Common myeloid progenitor, CD34-positive (primary cell): ENCODE results near the gene SMTNL2.
A peak's percentile ranks its signal among the peaks of the same experiment; 100 is the strongest.
"Not testable (repeated sequence)": the region's sequence is repeated elsewhere in the genome, so short reads cannot be mapped to it uniquely, and the experiment has no call there.

Source experiments
- CTCF ChIA-PET: fragments of 350-600 bp; sonication (Branson Sonifier 250); formaldehyde crosslinking; loops from one replicate; lab custom pipeline; 2021; ENCODE audit warnings: antibody characterized with exemption; lab: Charles Lee
- POLR2A ChIA-PET: fragments of 350-600 bp; sonication (Branson Sonifier 250); formaldehyde crosslinking; loops from one replicate; lab custom pipeline; 2021; ENCODE audit warnings: antibody characterized with exemption; lab: Charles Lee
- DNase-seq, 3 donors: peaks; one replicate each; pipeline versions ENCODE4 v3.0.0 to v3.0.0-alpha.2; 2013
- H3K27ac ChIP-seq, 2 experiments: 1 replicate in 1 of 2; 2 replicates in 1 of 2; pipeline ENCODE4 v1.7.0; 2013; ENCODE audit warnings: inconsistent platforms in 2 of 2, low read length in 2 of 2, mild to moderate bottlenecking in 2 of 2, low read depth in 1 of 2, moderate library complexity in 1 of 2; ENCODE audit not compliant: severe bottlenecking in 2 of 2, insufficient read depth in 1 of 2, poor library complexity in 1 of 2
- H3K27me3 ChIP-seq, 5 experiments: replicated peaks in 2 of 5; 1 replicate in 3 of 5; 2 replicates in 2 of 5; pipeline versions ENCODE4 v1.6.1 to v1.7.0; 2013; ENCODE audit warnings: low read length in 4 of 5, mild to moderate bottlenecking in 2 of 5, moderate library complexity in 2 of 5, inconsistent platforms in 1 of 5; ENCODE audit not compliant: insufficient read depth in 5 of 5, control insufficient read depth in 4 of 5
- H3K36me3 ChIP-seq, 4 experiments: 1 replicate in 2 of 4; 2 replicates in 2 of 4; pipeline versions ENCODE4 v1.6.1 to v1.7.0; 2013; ENCODE audit warnings: low read length in 3 of 4, control low read depth in 1 of 4, mild to moderate bottlenecking in 1 of 4; ENCODE audit not compliant: control insufficient read depth in 4 of 4, insufficient read depth in 4 of 4
- H3K4me1 ChIP-seq, 4 experiments: 1 replicate in 3 of 4; 2 replicates in 1 of 4; pipeline versions ENCODE4 v1.6.1 to v1.7.1; 2013; ENCODE audit warnings: low read length in 3 of 4, mild to moderate bottlenecking in 3 of 4, control low read depth in 1 of 4, inconsistent platforms in 1 of 4, moderate library complexity in 1 of 4; ENCODE audit not compliant: control insufficient read depth in 4 of 4, insufficient read depth in 4 of 4; ENCODE audit errors: control extremely low read depth in 1 of 4
- H3K4me3 ChIP-seq, 7 experiments: 1 replicate in 4 of 7; 2 replicates in 3 of 7; pipeline versions ENCODE4 v1.5.1 to v1.7.0; 2013; ENCODE audit warnings: mild to moderate bottlenecking in 7 of 7, low read length in 6 of 7, moderate library complexity in 6 of 7, inconsistent platforms in 2 of 7, low read depth in 2 of 7, control low read depth in 1 of 7; ENCODE audit not compliant: insufficient read depth in 4 of 7, control insufficient read depth in 1 of 7; ENCODE audit errors: extremely low read depth in 1 of 7
- H3K9me3 ChIP-seq, 5 experiments: 1 replicate in 4 of 5; 2 replicates in 1 of 5; pipeline versions ENCODE4 v1.6.1 to v1.7.1; 2013; ENCODE audit warnings: low read length in 4 of 5, mild to moderate bottlenecking in 2 of 5, inconsistent platforms in 1 of 5, low read depth in 1 of 5, moderate library complexity in 1 of 5; ENCODE audit not compliant: control insufficient read depth in 4 of 5, insufficient read depth in 2 of 5; ENCODE audit errors: control extremely low read depth in 1 of 5
- WGBS: methylation state at CpG from one replicate; pipeline ENCODE4 v1.1.5; 2013; ENCODE audit not compliant: insufficient coverage; 5-methylcytosine and 5-hydroxymethylcytosine counted together

SMTNL2 gene

GRCh38 chr17:4593021-4593421, 8.7 kb downstream of the SMTNL2 start:
- Histone ChIP-seq H3K4me3 (no peak overlapping the region), H3K4me1 (peaks cover 0 to 7% (median 2%) of the 10 kb centered on the region in 4 experiments), H3K9me3 (no peaks in the 10 kb centered on the region), H3K36me3 (no peaks in the 10 kb centered on the region), H3K27me3 (peaks cover 0 to 9% (median 0%) of the 10 kb centered on the region in 5 experiments), H3K27ac (no peak overlapping the region)
- CTCF ChIA-PET, result interaction anchor here (1.0 to 1.6 kb wide), 4 partner anchors 15 to 32 kb away, joined by 3 to 4 read pairs (median 3); no protein-coding TSS in a partner anchor
- POLR2A ChIA-PET, result no interaction called here
- DNase-seq, result no peak
- 93% methylated on average over 11 of the region's 14 CpGs for WGBS

- Histone ChIP-seq H3K36me3 (no peaks in the 10 kb centered on the region), H3K9me3 (no peaks in the 10 kb centered on the region), H3K27ac (no peak overlapping the region), H3K4me1 (peaks cover 0 to 7% (median 2%) of the 10 kb centered on the region in 4 experiments), H3K27me3 (peaks cover 0 to 4% (median 0%) of the 10 kb centered on the region in 5 experiments), H3K4me3 (no peak overlapping the region)
- ChIA-PET POLR2A (no interaction called here), CTCF (interaction anchor here (0.8 to 3.5 kb wide), 12 partner anchors 8 to 43 kb away, joined by 3 to 10 read pairs (median 4); partner anchors contain the start of gene SMTNL2)
- DNase-seq, result no peak
- 92% methylated on average over 6 of the region's 7 CpGs for WGBS
Measured at GRCh38 chr17:4594406-4594805, 10.1 kb downstream of the SMTNL2 start.

- ChIA-PET POLR2A (no interaction called here), CTCF (interaction anchor here (1.1 to 3.5 kb wide), 10 partner anchors 8 to 42 kb away, joined by 3 to 10 read pairs (median 5); partner anchors contain the start of gene SMTNL2)
- Histone ChIP-seq H3K4me3 (peak overlapping the region in 1 of 7 experiments; percentile 38), H3K27ac (no peak overlapping the region), H3K9me3 (no peaks in the 10 kb centered on the region), H3K36me3 (no peaks in the 10 kb centered on the region), H3K27me3 (peaks cover 0 to 4% (median 0%) of the 10 kb centered on the region in 5 experiments), H3K4me1 (peaks cover 0 to 7% (median 2%) of the 10 kb centered on the region in 4 experiments)
- WGBS, result 21% methylated on average over 21 of the region's 29 CpGs
- DNase-seq, result peak; percentile 66 to 81 (median 79)
Measured at GRCh38 chr17:4594931-4595684, 10.8 kb downstream of the SMTNL2 start.

- not testable (repeated sequence) for H3K27ac ChIP-seq, H3K4me3 ChIP-seq, H3K27me3 ChIP-seq, H3K9me3 ChIP-seq, H3K36me3 ChIP-seq, H3K4me1 ChIP-seq, DNase-seq
- 100% methylated on average over 8 of the region's 23 CpGs for WGBS
- ChIA-PET POLR2A (interaction anchor here (0.6 kb wide), 1 partner anchor 53 kb away, joined by 4 read pairs; no protein-coding TSS in a partner anchor), CTCF (interaction anchor here (1.0 to 3.6 kb wide), 11 partner anchors 9 to 31 kb away, joined by 3 to 20 read pairs (median 5); partner anchors contain the start of gene SMTNL2)
Measured at GRCh38 chr17:4595685-4596342, 11.5 kb downstream of the SMTNL2 start.

GRCh38 chr17:4596636-4597380, 12.5 kb downstream of the SMTNL2 start:
- 92% methylated on average over 32 of the region's 36 CpGs for WGBS
- DNase-seq, result no peak
- ChIA-PET CTCF (interaction anchor here (0.5 to 3.6 kb wide), 8 partner anchors 10 to 168 kb away, joined by 3 to 20 read pairs (median 6); partner anchors contain the start of gene SMTNL2), POLR2A (interaction anchor here (0.6 kb wide), 1 partner anchor 52 kb away, joined by 4 read pairs; no protein-coding TSS in a partner anchor)
- Histone ChIP-seq H3K27me3 (peaks cover 0 to 2% (median 0%) of the 10 kb centered on the region in 5 experiments), H3K9me3 (no peaks in the 10 kb centered on the region), H3K27ac (no peak overlapping the region), H3K4me1 (peaks cover 0 to 7% (median 2%) of the 10 kb centered on the region in 4 experiments), H3K4me3 (no peak overlapping the region), H3K36me3 (no peaks in the 10 kb centered on the region)

GRCh38 chr17:4597975-4598374, 13.6 kb downstream of the SMTNL2 start:
- no peak overlapping the region for H3K4me3 ChIP-seq
- H3K9me3 ChIP-seq, result no peaks in the 10 kb centered on the region
- no peak for DNase-seq
- ChIA-PET CTCF (interaction anchor here (0.8 to 3.6 kb wide), 4 partner anchors 25 to 33 kb away, joined by 3 to 20 read pairs (median 6); no protein-coding TSS in a partner anchor), POLR2A (interaction anchor here (0.6 kb wide), 2 partner anchors 314 to 580 kb away, joined by 3 read pairs; no protein-coding TSS in a partner anchor)
- no peak overlapping the region for H3K27ac ChIP-seq
- peaks cover 0 to 7% (median 2%) of the 10 kb centered on the region in 4 experiments for H3K4me1 ChIP-seq
- WGBS, result 85% methylated on average over 12 of the region's 13 CpGs
- peaks cover 0 to 2% (median 0%) of the 10 kb centered on the region in 5 experiments for H3K27me3 ChIP-seq
- H3K36me3 ChIP-seq, result no peaks in the 10 kb centered on the region
